GM18867 (cell line): ENCODE measurements around the gene CLEC14A.

Experiments
- ATAC-seq: cut with Tn5 transposase; IDR thresholded peaks from one replicate; pipeline ENCODE4 v1.9.1; 2021; ENCODE audit warnings: mild to moderate bottlenecking, moderate library complexity; ENCODE audit not compliant: unreplicated experiment

The CLEC14A gene

DNA sequence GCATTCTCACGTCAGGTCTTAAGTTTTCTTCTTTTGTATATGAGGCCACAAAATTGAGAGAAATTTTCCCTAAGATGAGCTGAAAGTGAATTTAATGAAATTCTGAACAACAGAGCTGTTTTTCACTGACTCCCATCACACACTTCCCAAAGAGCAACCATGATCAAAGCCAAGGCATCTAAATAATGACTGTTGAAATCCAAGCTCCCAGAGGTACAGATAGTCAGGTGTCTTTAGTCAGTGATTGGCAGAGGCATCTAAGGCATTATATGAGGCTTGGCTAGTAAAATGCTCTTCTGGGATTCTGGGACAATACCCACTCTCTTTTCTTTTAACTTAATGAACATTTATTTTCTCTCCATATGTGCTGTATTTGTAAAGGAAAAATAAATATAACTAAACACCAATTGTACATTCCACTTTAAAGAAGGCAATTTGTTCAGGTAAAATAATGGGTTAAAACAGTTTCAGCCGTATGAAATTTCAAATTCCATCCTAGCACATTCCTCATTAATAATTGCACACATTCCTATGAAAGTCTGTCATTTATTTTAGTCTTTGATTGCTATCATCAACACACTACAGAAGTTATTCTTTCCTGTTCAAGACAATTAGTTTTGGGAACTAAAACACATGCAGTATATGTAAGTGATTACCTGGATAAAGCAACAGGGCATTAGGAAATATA, 49.1 kb downstream of the CLEC14A start:
- ATAC-seq: no peak

DNA sequence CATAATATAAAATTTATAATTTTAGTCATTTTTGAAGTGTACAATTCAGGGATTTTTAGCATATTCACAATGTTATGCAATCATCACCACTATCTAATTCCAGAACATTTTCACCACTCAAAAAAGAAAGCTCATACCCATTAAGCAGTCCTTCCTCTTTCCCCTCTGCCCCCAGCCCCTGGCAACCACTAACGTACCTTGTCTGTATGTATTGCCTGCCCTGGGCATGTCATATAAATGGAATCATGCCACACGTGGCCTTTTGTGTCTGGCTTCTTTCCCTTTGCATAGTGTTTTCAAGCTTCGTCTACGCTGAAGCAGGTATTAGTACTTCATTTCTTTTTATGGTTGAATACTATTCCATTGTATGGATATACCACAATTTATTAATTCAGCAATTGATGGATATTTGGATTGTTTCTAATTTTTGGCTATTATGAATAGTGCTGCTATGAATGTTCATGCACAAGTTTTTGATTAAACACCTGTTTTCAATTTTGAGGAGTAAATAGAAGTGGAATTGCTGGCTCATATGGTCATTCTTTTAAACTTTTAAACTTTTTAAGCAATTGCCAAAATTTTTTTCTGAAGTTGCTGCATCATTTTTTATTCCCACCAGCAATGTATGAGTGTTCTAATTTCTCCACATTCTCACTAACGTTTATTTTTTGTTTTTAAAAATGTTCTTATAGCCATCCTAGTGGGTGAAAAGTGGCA, 49.8 kb downstream of the CLEC14A start:
- ATAC-seq: no peak

DNA sequence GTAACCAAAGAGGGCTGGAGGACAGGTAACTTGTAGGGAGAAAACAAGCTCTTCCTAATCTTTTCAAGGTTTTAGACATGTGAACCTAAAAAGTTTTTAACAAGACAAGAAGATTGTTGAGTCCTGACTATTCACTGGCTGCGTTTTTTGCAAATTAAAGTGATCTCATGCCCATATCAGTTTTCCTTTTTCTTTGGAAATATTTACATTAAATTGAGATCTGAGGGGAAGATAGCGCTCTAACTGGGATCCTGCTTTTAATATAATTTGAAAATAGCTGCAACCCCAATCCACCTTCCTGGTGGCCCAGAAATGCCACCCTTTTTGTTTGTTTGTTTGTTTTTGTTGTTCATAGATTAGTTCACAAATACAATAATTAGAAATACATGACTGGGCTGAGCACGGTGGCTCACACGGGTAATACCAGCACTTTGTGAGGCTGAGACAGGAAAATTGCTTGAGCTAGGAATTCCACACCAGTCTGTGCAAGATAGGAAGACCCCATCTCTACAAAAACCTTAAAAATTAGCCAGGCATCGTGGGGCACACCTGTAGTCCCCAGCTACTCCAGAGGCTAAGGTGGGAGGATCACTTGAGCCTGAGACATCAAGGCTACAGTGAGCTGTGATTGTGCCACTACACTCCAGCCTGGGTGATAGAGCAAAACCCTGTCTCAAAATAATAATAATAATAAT, 50.6 kb downstream of the CLEC14A start:
- ATAC-seq: no peak

- no peak for ATAC-seq
These were observed 51.2 kb downstream of the CLEC14A start for GRCh38 chr14:38204719-38205115.
